Neural progenitor cell (in vitro differentiated cells): Measurements from ENCODE around the gene NT5C3A.

Source experiments
- EZH2 ChIP-seq: fragments of 200-600 bp; sonication (generic); IDR thresholded peaks from 2 replicates; pipeline ENCODE4 v1.6.1; 2017; ENCODE audit warnings: antibody characterized with exemption, mild to moderate bottlenecking, moderate library complexity
- EZH2phosphoT487 ChIP-seq: fragments of 200-600 bp; sonication (generic); IDR thresholded peaks from 2 replicates; pipeline ENCODE4 v1.6.1; 2017; ENCODE audit warnings: antibody characterized with exemption
- TF ChIP-seq, protein P1 (sequence below): fragments of 200-600 bp; sonication (generic); IDR thresholded peaks from 2 replicates; pipeline ENCODE4 v1.5.1; 2017; ENCODE audit warnings: antibody characterized with exemption, mild to moderate bottlenecking

- TF ChIP-seq, protein P1, sequence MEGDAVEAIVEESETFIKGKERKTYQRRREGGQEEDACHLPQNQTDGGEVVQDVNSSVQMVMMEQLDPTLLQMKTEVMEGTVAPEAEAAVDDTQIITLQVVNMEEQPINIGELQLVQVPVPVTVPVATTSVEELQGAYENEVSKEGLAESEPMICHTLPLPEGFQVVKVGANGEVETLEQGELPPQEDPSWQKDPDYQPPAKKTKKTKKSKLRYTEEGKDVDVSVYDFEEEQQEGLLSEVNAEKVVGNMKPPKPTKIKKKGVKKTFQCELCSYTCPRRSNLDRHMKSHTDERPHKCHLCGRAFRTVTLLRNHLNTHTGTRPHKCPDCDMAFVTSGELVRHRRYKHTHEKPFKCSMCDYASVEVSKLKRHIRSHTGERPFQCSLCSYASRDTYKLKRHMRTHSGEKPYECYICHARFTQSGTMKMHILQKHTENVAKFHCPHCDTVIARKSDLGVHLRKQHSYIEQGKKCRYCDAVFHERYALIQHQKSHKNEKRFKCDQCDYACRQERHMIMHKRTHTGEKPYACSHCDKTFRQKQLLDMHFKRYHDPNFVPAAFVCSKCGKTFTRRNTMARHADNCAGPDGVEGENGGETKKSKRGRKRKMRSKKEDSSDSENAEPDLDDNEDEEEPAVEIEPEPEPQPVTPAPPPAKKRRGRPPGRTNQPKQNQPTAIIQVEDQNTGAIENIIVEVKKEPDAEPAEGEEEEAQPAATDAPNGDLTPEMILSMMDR: no peak
- TF ChIP-seq EZH2 (no peak), EZH2phosphoT487 (no peak)
Observed at GRCh38 chr7:33070277-33070676, 7.7 kb upstream of the NT5C3A start.
